ENCODE measurements around the gene ACTG2. TPM values are rescaled to one million over a fixed set of nuclear protein-coding genes. Genes with fewer than 3 reads are reported as not detected.

The ACTG2 gene
- total RNA-seq, 4 donors from 2014 or later = 0.41 to 3.1 (median 1.9) TPM

GRCh38 chr2:73904952-73905351 is 12.1 kb downstream of the ACTG2 start:
- H3K4me3 ChIP-seq = no peak overlapping the region
- no peak for DNase-seq
- H3K9me3 ChIP-seq = no peaks in the 10 kb centered on the region
- intact Hi-C loops (cut with DNase I; ENCODE audit: low total_unique reads) (no loop called here), in situ Hi-C loops (cut with MboI; ENCODE audit: low sequenced_read_pairs in 4 of 4) (no loop called here)
- ATAC-seq = no peak
- H3K36me3 ChIP-seq = no peaks in the 10 kb centered on the region
- TF ChIP-seq POLR2A (IDR thresholded peaks at IDR 0.05) = no peak
- TF ChIP-seq, protein P1, sequence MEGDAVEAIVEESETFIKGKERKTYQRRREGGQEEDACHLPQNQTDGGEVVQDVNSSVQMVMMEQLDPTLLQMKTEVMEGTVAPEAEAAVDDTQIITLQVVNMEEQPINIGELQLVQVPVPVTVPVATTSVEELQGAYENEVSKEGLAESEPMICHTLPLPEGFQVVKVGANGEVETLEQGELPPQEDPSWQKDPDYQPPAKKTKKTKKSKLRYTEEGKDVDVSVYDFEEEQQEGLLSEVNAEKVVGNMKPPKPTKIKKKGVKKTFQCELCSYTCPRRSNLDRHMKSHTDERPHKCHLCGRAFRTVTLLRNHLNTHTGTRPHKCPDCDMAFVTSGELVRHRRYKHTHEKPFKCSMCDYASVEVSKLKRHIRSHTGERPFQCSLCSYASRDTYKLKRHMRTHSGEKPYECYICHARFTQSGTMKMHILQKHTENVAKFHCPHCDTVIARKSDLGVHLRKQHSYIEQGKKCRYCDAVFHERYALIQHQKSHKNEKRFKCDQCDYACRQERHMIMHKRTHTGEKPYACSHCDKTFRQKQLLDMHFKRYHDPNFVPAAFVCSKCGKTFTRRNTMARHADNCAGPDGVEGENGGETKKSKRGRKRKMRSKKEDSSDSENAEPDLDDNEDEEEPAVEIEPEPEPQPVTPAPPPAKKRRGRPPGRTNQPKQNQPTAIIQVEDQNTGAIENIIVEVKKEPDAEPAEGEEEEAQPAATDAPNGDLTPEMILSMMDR (IDR thresholded peaks at IDR 0.05 in 4 of 5, conservative IDR thresholded peaks at IDR 0.05 in 1 of 5) = no peak
- H3K27me3 ChIP-seq = no peaks in the 10 kb centered on the region
- no peaks in the 10 kb centered on the region for H3K4me1 ChIP-seq
- H3K27ac ChIP-seq = no peak overlapping the region

DNA sequence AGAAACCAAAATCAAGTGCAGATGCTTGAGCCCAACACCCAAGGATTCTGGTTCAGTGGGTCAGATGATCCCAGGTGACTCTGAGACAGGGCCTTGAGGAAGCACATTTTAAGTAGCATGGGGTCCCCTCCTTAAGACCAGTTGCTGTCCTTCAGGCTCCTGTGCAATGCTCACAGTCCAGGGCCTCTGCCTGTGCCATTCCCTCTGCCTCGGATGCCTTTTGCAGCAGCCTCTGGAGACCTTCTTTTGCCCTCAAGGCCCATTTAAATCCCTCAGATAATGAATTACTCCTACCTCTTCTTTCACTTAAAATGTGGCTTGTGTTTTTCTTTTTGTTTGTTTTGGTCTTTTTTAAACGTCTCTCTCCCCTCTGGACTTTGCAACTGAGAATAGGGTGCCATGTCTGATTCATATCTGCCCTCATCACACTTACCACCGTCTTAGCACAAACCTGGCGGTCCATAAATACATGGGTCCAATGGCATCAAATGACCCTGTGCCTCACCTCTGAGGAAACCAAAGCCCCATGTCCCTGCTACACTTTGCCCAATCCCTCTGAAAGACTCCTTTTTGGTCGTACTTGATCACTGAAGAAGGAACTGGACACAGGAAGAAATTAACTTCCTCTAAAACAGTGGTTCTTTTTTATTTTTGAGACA is 14.2 kb downstream of the ACTG2 start:
- no peak for TF ChIP-seq POLR2A (IDR thresholded peaks at IDR 0.05)
- TF ChIP-seq, protein P1 (IDR thresholded peaks at IDR 0.05 in 4 of 5, conservative IDR thresholded peaks at IDR 0.05 in 1 of 5) = no peak
- in situ Hi-C loops (cut with MboI; ENCODE audit: low sequenced_read_pairs in 4 of 4) = no loop called here
- Histone ChIP-seq H3K27ac (no peak overlapping the region), H3K36me3 (no peaks in the 10 kb centered on the region), H3K9me3 (no peaks in the 10 kb centered on the region), H3K4me3 (no peak overlapping the region), H3K4me1 (no peaks in the 10 kb centered on the region), H3K27me3 (no peaks in the 10 kb centered on the region)
- DNase-seq (no peak), ATAC-seq (no peak)
- intact Hi-C loops (cut with DNase I; ENCODE audit: low total_unique reads) = no loop called here

DNA sequence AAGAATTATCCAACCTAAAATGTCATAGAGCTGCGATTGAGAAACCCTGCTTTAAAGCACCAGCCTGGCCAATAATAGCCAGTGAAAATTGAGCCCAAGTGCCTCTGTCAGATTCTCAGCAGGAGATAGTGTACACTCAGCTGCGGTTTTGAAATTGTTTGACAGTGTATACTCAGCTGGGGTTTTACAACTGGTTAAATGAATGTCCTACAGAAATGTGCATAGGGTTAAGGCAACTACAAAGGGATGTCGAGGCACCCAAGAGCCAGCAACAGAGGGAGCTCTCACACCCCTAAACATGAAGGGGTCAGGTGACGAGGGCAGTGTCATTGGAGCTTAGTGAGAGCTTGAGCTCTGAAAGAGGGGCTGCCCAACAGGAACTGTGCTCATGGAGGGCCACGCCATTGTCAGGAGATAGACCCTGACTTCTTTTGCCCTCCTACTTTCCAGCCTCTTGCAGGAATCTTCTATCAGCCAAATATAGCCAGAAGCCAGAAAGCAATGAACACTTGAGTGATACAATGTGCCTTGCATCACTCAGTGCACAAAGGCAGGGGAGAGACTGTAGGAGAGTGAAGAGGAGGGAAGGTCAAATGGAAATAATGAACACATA is 15.1 kb downstream of the ACTG2 start:
- no peak for ATAC-seq
- TF ChIP-seq, protein P1 (IDR thresholded peaks at IDR 0.05 in 4 of 5, conservative IDR thresholded peaks at IDR 0.05 in 1 of 5) = no peak
- no peak for TF ChIP-seq POLR2A (IDR thresholded peaks at IDR 0.05)

GRCh38 chr2:73908689-73909652 is 16.2 kb downstream of the ACTG2 start:
- ATAC-seq (no peak), DNase-seq (no peak)
- in situ Hi-C loops (cut with MboI; ENCODE audit: low sequenced_read_pairs in 4 of 4) (no loop called here), intact Hi-C loops (cut with DNase I; ENCODE audit: low total_unique reads) (no loop called here)
- no peaks in the 10 kb centered on the region for H3K36me3 ChIP-seq
- TF ChIP-seq POLR2A (IDR thresholded peaks at IDR 0.05) = no peak
- TF ChIP-seq, protein P1 (IDR thresholded peaks at IDR 0.05 in 4 of 5, conservative IDR thresholded peaks at IDR 0.05 in 1 of 5) = no peak
- no peaks in the 10 kb centered on the region for H3K27me3 ChIP-seq
- H3K27ac ChIP-seq = no peak overlapping the region
- no peak overlapping the region for H3K4me3 ChIP-seq
- H3K4me1 ChIP-seq = no peaks in the 10 kb centered on the region
- H3K9me3 ChIP-seq = no peaks in the 10 kb centered on the region

More for the DNA sequence above, 15.1 kb downstream of the ACTG2 start:
- in situ Hi-C loops (cut with MboI; ENCODE audit: low sequenced_read_pairs in 4 of 4) = no loop called here
- no peaks in the 10 kb centered on the region for H3K27me3 ChIP-seq
- H3K27ac ChIP-seq = no peak overlapping the region
- H3K9me3 ChIP-seq = no peaks in the 10 kb centered on the region
- H3K4me3 ChIP-seq = no peak overlapping the region
- DNase-seq = no peak
- intact Hi-C loops (cut with DNase I; ENCODE audit: low total_unique reads) = no loop called here
- no peaks in the 10 kb centered on the region for H3K4me1 ChIP-seq
- no peaks in the 10 kb centered on the region for H3K36me3 ChIP-seq

All from gastrocnemius medialis (tissue), 4 donors.